ENCODE data around the gene SLC16A8. TPM values are rescaled to one million over a fixed set of nuclear protein-coding genes. Genes with fewer than 3 reads are reported as not detected.

The SLC16A8 gene
- total RNA-seq, 1 experiment from 2014 or later = 1.1 TPM

DNA sequence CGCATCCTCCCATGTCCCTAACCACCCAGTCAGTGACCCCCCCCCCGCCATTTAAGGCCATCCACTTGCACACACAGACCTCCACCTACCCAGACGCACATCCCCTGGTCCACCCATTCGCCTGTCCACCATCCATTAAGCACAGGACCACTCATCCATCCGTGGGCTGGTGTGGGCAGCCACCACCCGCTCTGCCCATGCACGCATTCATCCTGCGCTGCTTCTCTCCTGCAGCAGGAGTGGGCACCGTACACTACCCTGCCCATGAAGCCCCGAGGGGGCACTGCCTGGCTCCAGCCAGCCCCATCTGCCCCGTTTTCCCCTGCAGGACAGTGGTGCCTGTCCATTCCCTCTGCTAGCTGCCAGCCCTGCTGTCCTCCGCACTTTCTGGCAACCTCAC, 3.9 kb upstream of the SLC16A8 start:
- no peak for DNase-seq
- Mint-ChIP-seq H3K4me1 (peaks cover 13 to 36% of the 10 kb centered on the region in 2 experiments), H3K27ac (peak overlapping the region in 1 of 3 experiments; percentile 49; a peak in 1 of 7 replicates), H3K4me3 (no peak overlapping the region), H3K27me3 (ENCODE audit: low read depth) (peaks cover 2% of the 10 kb centered on the region; the same call in 1 of the 2 replicates), H3K36me3 (ENCODE audit: insufficient read depth in 1 of 3, low read depth in 3 of 3) (peaks cover 1 to 10% (median 9%) of the 10 kb centered on the region in 3 experiments; a peak in 3 of 7 replicates), H3K9me3 (no peaks in the 10 kb centered on the region)
- Histone ChIP-seq H3K56ac (ENCODE audit: insufficient read length, low read depth, low read length) (no peak overlapping the region), H4K20me1 (ENCODE audit: control insufficient read depth, insufficient read depth, insufficient read length) (no peaks in the 10 kb centered on the region), H3K23me2 (ENCODE audit: insufficient read length, low read depth, low read length, poor library complexity, severe bottlenecking) (no peaks in the 10 kb centered on the region), H4K5ac (ENCODE audit: insufficient read length, low read depth, low read length) (no peak overlapping the region), H3K79me1 (ENCODE audit: insufficient read depth, low read depth, low read length, poor library complexity, severe bottlenecking) (no peaks in the 10 kb centered on the region), H3K27ac (ENCODE audit: insufficient read length, low read depth, low read length) (no peak overlapping the region), H3K4ac (ENCODE audit: low read depth, low read length) (no peak overlapping the region), H3K23ac (ENCODE audit: insufficient read length, low read depth, low read length) (no peak overlapping the region), H3K79me2 (ENCODE audit: insufficient read depth, low read length) (no peaks in the 10 kb centered on the region), H3K18ac (ENCODE audit: insufficient read length, low read depth, low read length) (no peak overlapping the region), H3K9me3 (ENCODE audit: control insufficient read depth, low read depth, low read length) (no peaks in the 10 kb centered on the region), H2BK20ac (ENCODE audit: low read depth, low read length, poor library complexity, severe bottlenecking) (no peak overlapping the region), H2AFZ (ENCODE audit: low read length) (no peak overlapping the region), H2AK5ac (ENCODE audit: insufficient read length, low read length) (no peak overlapping the region), H3K27me3 (ENCODE audit: insufficient read depth, low read length) (no peaks in the 10 kb centered on the region), H3K4me2 (ENCODE audit: insufficient read depth, insufficient read length, low read length) (no peak overlapping the region), H2BK15ac (ENCODE audit: low read depth, low read length) (no peak overlapping the region), H4K8ac (replicated peaks; ENCODE audit: insufficient read length, low read depth, low read length) (no peak overlapping the region), H4K91ac (ENCODE audit: insufficient read length, low read depth, low read length) (no peak overlapping the region), H2BK120ac (ENCODE audit: low read depth, low read length, poor library complexity, severe bottlenecking) (no peak overlapping the region), H3T11ph (ENCODE audit: low read length) (no peak overlapping the region), H3K4me1 (ENCODE audit: insufficient read depth, low read length) (no peaks in the 10 kb centered on the region; the same call in 1 of the 2 replicates), H2BK5ac (ENCODE audit: insufficient read length, low read length) (no peak overlapping the region), H2BK12ac (ENCODE audit: insufficient read length, low read depth, low read length) (no peak overlapping the region), H3K14ac (ENCODE audit: insufficient read depth, low read length) (no peak overlapping the region), H3K9ac (ENCODE audit: extremely low read depth, insufficient read length, low read length) (no peak overlapping the region)
- TF ChIP-seq, protein P1, sequence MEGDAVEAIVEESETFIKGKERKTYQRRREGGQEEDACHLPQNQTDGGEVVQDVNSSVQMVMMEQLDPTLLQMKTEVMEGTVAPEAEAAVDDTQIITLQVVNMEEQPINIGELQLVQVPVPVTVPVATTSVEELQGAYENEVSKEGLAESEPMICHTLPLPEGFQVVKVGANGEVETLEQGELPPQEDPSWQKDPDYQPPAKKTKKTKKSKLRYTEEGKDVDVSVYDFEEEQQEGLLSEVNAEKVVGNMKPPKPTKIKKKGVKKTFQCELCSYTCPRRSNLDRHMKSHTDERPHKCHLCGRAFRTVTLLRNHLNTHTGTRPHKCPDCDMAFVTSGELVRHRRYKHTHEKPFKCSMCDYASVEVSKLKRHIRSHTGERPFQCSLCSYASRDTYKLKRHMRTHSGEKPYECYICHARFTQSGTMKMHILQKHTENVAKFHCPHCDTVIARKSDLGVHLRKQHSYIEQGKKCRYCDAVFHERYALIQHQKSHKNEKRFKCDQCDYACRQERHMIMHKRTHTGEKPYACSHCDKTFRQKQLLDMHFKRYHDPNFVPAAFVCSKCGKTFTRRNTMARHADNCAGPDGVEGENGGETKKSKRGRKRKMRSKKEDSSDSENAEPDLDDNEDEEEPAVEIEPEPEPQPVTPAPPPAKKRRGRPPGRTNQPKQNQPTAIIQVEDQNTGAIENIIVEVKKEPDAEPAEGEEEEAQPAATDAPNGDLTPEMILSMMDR (conservative IDR thresholded peaks at IDR 0.05) = no peak
- WGBS (ENCODE audit: extremely low coverage, insufficient read length, low lambda C conversion rate) = no CpG with 5 or more reads among the region's 12 CpGs
